ENCODE data around the gene MAOB.

DNA sequence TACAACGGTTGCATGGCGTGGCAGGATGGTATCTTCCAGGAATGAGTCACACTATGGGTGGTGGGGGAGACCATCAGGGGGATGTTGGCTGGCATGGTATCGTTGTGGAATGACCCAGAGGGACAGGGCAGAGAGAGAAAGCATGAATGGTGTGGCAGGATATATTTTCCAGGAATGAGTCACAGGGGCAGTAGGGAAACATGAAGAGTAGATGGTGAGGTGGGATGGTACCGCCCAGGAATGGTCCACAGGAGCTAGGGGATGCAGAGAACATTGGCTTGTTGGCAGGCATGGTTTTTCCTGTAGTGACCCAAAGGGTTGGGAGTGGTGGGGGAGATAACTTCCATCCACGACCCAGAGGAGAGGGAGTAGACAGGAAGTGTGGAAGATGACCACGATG, 163.7 kb downstream of the MAOB start:
- no peak for TF ChIP-seq POLR2A (IDR thresholded peaks at IDR 0.05)
- TF ChIP-seq, protein P1, sequence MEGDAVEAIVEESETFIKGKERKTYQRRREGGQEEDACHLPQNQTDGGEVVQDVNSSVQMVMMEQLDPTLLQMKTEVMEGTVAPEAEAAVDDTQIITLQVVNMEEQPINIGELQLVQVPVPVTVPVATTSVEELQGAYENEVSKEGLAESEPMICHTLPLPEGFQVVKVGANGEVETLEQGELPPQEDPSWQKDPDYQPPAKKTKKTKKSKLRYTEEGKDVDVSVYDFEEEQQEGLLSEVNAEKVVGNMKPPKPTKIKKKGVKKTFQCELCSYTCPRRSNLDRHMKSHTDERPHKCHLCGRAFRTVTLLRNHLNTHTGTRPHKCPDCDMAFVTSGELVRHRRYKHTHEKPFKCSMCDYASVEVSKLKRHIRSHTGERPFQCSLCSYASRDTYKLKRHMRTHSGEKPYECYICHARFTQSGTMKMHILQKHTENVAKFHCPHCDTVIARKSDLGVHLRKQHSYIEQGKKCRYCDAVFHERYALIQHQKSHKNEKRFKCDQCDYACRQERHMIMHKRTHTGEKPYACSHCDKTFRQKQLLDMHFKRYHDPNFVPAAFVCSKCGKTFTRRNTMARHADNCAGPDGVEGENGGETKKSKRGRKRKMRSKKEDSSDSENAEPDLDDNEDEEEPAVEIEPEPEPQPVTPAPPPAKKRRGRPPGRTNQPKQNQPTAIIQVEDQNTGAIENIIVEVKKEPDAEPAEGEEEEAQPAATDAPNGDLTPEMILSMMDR (IDR thresholded peaks at IDR 0.05), result no peak
